MV-4-11 (cell line): ENCODE results near the gene ATP4B.
A peak's percentile ranks its signal among the peaks of the same experiment; 100 is the strongest.
"Not testable (repeated sequence)": the region's sequence is repeated elsewhere in the genome, so short reads cannot be mapped to it uniquely, and the experiment has no call there.

Experiments
- DNase-seq: peaks from one replicate; lab custom pipeline; 2025; lab: John Stamatoyannopoulos, UW

Gene ATP4B

GRCh38 chr13:113624235-113624587 lies 33.8 kb downstream of the ATP4B start:
- DNase-seq, result no peak

- peak; percentile 18 for DNase-seq
Observed at GRCh38 chr13:113623491-113624234, 34.3 kb downstream of the ATP4B start.

GRCh38 chr13:113622791-113623490 lies 35.1 kb downstream of the ATP4B start:
- DNase-seq, result no peak

- not testable (repeated sequence) for DNase-seq
Observed at GRCh38 chr13:113621986-113622550, 35.9 kb downstream of the ATP4B start.

- not testable (repeated sequence) for DNase-seq
Observed at GRCh38 chr13:113621498-113621897, 36.5 kb downstream of the ATP4B start.

- no peak for DNase-seq
Observed at GRCh38 chr13:113621046-113621445, 37.0 kb downstream of the ATP4B start.

- no peak for DNase-seq
Observed at GRCh38 chr13:113620036-113620796, 37.8 kb downstream of the ATP4B start.

GRCh38 chr13:113618455-113618854 lies 39.5 kb downstream of the ATP4B start:
- no peak for DNase-seq

GRCh38 chr13:113617961-113618360 lies 40.0 kb downstream of the ATP4B start:
- no peak for DNase-seq

GRCh38 chr13:113616991-113617749 lies 40.8 kb downstream of the ATP4B start:
- peak; percentile 38 for DNase-seq

- DNase-seq, result peak; percentile 90
Observed at GRCh38 chr13:113616281-113616906, 41.6 kb downstream of the ATP4B start.

GRCh38 chr13:113613789-113614379 lies 44.1 kb downstream of the ATP4B start:
- DNase-seq, result no peak

GRCh38 chr13:113612607-113613006 lies 45.4 kb downstream of the ATP4B start:
- DNase-seq, result no peak

- DNase-seq, result no peak
Observed at GRCh38 chr13:113611996-113612395, 46.0 kb downstream of the ATP4B start.

GRCh38 chr13:113610266-113610665 lies 47.7 kb downstream of the ATP4B start:
- DNase-seq, result no peak

- no peak for DNase-seq
Observed at GRCh38 chr13:113609616-113610015, 48.4 kb downstream of the ATP4B start.

- DNase-seq, result no peak
Observed at GRCh38 chr13:113608967-113609533, 48.9 kb downstream of the ATP4B start.

- DNase-seq, result no peak
Observed at GRCh38 chr13:113607889-113608635, 49.9 kb downstream of the ATP4B start.

- peak; percentile 26 for DNase-seq
Observed at GRCh38 chr13:113607056-113607888, 50.7 kb downstream of the ATP4B start.
